NCI-H69 (cell line): ENCODE results near the gene FOXI3.
"Not testable (repeated sequence)": the region's sequence is repeated elsewhere in the genome, so short reads cannot be mapped to it uniquely, and the experiment has no call there.

Source experiments
- DNase-seq: peaks from one replicate; lab custom pipeline; 2025; lab: John Stamatoyannopoulos, UW

Gene FOXI3

GRCh38 chr2:88442061-88442460 lies 10.4 kb downstream of the FOXI3 start:
- DNase-seq: no peak

DNA sequence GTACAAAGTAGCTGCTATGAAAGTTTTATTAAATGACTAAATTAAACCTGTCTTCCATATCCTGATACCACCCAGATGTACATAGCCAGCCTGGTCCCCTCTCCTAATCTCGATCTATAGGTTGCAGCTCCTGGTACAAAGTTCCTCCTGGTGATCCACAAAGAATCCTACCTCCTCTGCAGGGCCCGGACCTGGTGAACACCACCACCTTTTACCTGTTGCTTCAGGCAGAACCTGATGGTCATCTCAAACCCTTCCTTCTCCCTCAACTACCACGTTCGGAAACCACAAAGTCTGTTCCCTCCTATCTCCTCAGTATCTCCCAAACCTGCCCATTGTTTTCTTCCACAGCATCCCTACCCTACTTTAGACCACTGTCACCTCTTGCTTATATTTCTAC lies 15.5 kb downstream of the FOXI3 start:
- DNase-seq: no peak

DNA sequence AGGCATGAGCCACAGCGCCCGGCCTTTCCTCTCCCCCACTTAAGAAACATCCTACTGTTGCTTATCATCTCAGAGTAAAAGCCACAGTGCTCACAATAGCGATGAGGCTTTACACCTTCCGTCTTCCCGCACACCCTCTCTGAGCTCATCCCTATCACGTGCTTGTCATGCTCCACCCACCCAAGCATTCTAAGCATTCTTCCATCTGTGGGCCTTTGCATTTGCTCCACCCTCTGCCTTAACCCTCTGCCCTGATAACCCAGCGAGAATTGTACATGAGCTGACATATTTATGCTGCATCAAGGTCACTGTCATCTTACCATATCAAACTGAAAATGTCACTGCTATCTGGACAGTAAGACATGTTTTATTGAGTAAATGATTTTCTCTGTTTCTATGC lies 22.6 kb downstream of the FOXI3 start:
- no peak for DNase-seq

- no peak for DNase-seq
Measured at GRCh38 chr2:88423733-88424132, 28.8 kb downstream of the FOXI3 start.

DNA sequence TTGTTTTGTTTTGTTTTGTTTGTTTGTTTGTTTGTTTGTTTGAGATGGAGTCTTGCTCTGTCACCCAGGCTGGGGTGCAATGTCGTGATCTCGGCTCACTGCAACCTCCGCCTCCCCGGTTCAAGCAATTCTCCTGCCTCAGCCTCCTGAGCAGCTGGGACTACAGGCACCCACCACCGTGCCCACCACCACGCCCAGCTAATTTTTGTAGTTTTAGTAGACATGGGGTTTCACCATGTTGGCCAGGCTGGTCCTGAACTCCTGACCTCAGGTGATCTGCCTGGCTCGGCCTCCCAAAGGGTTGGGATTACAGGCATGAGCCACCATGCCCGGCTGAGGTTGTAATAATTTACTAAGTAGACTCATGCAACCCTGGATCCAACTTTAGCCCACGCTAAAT lies 33.4 kb downstream of the FOXI3 start:
- DNase-seq: not testable (repeated sequence)

- no peak for DNase-seq
Measured at GRCh38 chr2:88416016-88416663, 36.4 kb downstream of the FOXI3 start.

DNA sequence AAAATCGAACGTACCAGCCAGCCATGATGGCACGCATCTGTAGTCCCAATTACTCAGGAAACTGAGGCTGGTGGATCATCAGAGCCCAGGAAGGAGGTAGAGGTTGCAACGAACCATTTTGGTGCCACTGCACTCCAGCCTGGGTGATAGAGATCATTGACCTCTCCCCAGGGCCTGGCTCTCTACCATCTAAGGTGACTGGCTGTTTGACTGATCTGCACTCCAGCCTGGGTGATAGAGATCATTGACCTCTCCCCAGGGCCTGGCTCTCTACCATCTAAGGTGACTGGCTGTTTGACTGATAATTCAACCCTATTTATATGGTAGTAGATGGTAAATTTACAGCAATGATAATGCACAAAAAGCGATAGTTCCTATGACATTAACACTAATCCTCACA lies 43.6 kb downstream of the FOXI3 start:
- DNase-seq: not testable (repeated sequence)

GRCh38 chr2:88400037-88400767 lies 52.3 kb downstream of the FOXI3 start:
- DNase-seq: peak; percentile 20

DNA sequence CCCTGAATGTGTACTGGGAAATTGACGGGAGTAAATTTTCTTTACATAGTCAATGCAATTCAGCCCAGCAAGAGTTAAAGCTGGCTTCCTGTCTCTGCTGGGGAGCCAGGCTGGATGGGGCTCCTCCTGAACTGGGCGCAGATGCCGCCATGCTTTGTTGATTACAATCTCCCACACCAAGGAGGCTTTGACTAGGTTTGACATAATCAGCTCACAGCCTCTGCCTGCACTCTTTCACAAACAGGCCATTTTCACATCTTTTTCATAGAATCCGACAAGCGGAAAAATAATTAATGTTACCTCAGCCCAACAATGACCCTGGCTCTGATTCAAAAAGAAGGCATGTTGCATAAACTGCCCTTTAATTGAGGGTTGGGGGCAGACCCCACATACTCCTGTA lies 54.3 kb downstream of the FOXI3 start:
- DNase-seq: no peak
